Amniotic epithelial cell (primary cell): ENCODE measurements around the gene KIFC1.
"Not testable (repeated sequence)": the region's sequence is repeated elsewhere in the genome, so short reads cannot be mapped to it uniquely, and the experiment has no call there.

Source experiments
- DNase-seq: peaks from one replicate; pipeline ENCODE4 v3.0.0-alpha.2; 2010; ENCODE audit warnings: low read depth

The KIFC1 gene, protein sequence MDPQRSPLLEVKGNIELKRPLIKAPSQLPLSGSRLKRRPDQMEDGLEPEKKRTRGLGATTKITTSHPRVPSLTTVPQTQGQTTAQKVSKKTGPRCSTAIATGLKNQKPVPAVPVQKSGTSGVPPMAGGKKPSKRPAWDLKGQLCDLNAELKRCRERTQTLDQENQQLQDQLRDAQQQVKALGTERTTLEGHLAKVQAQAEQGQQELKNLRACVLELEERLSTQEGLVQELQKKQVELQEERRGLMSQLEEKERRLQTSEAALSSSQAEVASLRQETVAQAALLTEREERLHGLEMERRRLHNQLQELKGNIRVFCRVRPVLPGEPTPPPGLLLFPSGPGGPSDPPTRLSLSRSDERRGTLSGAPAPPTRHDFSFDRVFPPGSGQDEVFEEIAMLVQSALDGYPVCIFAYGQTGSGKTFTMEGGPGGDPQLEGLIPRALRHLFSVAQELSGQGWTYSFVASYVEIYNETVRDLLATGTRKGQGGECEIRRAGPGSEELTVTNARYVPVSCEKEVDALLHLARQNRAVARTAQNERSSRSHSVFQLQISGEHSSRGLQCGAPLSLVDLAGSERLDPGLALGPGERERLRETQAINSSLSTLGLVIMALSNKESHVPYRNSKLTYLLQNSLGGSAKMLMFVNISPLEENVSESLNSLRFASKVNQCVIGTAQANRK

DNA sequence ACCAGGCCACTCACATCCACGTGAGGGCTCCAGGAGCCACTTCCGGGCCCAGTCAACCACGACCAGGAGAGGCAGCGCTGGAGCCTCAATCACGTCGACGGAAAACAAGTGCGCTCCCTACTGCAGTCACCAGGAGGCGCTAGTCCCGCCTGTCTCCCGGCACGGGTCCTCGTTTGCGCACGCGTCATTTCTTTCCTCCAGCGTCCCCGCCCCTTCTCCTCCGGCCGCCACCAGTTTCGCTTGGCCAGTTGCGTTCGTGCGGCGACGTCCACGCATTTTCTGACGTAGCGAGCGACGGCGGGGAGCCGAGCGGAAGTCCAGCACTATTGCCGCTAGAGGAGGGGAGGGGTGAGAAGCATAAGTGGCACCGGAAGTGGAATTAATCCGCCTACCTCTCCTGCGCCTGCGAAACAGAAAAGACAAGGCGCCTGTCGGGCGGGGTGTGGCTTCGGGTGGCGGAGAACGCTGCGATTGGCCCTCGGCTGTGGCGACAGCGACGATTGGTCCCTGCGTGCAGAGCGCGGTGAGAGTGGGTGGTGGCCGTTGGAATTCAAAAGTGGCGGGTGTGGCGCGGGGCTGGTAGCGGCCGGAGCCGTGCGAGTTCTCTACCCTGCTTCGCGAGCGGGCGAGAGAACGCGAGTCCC is at the start of gene KIFC1:
KIFC1 (plus strand) TSS at position 546 of the 644 bp plus-strand sequence. CDS start 163 bp downstream, outside the sequence.
- DNase-seq = peak; percentile 100

DNA sequence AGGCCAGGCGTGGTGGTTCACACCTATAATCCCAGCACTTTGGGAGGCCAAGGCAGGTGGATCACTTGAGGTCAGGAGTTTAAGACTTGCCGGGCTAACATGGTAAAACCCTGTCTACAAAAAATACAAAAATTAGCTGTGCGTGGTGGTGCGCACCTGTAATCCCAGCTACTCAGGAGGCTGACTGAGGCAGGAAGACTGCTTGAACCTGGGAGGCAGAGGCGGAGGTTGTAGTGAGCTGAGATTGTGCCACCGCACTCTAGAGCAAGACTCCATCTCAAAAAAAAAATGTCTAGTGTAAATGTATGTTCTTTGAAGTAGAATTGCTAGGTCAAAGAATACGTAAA is 48.0 kb upstream of the KIFC1 start:
- DNase-seq = not testable (repeated sequence)

DNA sequence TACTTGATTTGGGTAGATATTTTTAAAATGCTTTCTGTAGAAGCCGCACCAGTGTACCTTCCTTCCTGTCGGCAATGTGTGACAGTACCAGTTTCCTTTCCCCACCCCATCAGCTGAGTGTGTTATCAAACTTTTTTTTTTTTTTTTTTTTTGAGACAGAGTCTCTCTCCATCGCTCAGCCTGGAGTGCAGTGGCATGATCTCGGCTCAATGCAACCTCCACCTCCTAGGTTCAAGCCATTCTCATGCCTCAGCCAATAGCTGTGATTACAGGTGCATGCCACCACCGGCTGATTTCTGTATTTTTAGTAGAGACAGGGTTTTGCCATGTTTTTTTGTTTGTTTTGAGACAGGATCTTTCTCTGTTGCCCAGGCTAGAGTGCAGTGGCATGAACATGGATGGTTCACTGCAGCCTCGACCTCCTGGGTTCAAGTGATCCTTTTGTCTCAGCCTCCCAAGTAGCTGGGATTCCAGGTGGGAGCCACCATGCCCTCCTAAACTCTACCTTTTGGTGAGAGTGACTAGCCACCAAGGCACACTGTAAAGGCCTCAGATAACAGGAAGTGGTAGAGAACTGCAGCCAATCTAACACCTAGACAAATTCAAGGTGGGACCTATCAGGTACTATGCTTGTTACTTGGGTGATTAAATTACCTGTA is 47.5 kb upstream of the KIFC1 start:
- DNase-seq = no peak

DNA sequence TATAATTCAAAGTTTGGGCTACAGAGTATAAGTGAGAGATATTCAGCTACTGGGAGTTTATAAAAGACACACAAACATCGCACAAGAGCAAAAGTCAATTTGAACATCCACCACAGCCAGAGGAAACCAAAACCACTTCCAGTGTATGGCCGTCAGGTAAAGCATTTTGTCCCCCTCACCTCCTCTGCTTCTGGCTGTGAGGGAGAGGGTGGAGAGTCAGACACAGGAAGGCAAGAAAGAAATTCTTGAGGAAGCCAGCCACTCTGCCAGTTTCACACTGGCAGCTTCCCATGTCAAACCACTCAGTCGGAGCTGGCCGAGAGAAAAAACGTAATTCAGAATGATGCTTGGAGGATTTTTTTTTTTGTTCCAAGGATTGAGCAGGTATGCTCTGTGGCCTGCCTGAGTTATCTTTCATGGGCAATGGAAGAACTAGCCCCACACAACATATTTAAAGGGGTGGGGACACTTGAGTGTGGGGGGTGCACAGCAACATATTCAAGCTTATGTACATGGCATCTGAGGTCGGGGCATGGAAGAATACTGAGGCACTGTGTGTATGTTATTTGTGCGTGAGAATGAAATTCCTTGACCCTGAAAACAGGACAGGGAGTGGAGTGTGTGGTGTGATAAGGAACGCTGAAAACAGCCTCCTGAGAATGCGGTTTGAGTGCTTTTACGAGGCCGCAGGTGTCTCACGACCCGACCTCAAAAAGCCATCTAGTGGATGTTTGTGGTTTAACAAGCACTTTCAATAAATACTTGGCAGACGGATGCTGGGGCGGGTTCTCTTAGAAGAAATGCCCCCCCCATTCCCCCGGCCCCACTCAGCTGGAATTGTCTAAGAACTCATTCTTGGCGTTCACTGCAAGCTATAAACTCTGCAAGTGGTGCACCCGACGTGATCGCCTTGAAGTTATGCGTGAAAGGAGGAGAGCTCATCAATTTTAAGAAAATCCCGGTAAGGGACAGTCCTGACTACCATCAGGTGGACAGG is 46.6 kb upstream of the KIFC1 start:
- DNase-seq = peak; percentile 93

DNA sequence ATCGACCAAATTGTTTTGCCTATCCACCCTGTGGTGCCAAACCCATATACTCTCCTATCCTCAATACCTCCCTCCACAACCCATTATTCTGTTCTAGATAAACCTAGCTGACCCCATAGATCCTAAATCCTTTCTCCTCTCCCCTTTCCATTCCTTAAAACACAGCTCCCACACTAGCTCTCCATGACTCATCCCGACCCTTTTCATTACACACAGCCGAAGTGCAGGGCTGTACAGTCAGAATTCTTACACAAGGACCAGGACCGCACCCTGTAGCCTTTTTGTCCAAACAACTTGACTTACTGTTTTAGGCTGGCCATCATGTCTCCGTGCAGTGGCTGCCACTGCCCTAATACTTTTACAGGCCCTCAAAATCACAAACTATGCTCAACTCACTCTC is 44.7 kb upstream of the KIFC1 start:
- DNase-seq = peak; percentile 55

DNA sequence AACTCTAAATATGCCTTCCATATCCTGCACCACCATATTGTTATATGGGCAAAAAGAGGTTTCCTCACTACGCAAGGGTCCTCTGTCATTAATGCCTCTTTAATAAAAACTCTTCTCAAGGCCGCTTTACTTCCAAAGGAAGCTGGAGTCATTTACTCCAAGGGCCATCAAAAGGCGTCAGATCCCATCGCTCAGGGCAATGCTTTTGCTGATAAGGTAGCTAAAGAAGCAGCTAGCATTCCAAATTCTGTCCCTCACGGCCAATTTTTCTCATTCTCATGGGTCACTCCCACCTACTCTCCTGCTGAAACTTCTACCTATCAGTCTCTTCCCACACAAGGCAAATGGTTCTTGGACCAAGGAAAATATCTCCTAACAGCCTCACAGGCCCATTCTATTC is 43.8 kb upstream of the KIFC1 start:
- no peak for DNase-seq

DNA sequence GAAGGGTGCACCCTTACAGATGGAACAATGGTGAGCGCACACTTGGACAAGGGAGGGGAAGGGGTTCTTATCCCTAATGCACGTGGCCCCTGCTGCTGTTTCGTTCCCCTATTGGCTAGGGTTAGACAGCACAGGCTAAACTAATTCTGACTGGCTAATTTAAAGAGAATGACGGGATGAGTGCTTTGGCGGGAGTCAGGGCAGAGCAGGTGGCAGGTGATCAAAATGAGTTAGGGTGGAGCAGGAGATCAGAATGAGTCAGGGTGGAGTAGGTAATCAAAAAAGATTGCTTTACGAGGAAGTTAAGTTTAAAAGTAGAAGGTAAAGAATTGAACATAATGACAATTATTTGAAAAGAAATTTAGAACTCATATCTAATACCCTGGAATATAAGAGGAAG is 35.8 kb upstream of the KIFC1 start:
- DNase-seq = not testable (repeated sequence)

DNA sequence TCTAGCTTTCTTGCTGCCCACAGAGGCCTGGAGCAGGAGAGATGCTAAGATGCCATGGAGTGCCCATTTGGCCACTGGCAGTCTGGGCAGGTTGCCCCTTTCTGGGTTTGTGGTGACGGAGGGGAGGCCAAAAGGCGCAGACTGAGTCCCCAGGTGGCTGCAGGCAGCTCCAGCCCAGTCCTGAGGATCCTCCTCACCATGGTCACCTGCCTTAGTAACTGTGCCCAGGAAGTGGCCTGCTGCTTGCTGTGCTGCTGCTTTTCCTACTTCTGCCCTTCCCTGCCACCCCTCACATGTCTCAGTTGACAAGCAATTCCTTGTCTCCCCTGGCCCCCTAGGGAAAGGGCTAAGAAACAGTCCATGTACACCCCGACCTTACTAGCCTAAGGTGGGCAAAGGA is 35.3 kb upstream of the KIFC1 start:
- no peak for DNase-seq

DNA sequence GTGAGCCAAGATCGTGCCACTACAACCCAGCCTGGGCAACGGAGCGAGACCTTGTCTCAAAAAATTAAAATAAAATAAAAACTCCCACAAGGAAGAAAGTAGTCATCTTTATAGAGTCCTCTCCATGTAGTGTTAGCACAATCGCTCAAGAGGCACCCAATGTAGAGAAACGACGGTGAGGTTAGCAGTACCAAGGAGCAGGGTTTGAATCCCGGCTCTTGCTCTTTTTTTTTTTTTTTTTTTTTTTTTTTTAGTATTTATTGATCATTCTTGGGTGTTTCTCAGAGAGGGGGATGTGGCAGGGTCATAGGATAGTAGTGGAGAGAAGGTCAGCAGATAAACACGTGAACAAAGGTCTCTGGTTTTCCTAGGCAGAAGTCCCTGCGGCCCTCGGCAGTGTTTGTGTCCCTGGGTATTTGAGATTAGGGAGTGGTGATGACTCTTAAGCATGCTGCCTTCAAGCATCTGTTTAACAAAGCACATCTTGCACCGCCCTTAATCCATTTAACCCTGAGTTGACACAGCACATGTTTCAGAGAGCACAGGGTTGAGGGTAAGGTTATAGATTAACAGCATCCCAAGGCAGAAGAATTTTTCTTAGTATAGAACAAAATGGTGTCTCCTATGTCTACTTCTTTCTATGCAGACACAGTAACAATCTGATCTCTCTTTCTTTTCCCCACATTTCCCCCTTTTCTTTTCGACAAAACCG is 34.3 kb upstream of the KIFC1 start:
- not testable (repeated sequence) for DNase-seq

DNA sequence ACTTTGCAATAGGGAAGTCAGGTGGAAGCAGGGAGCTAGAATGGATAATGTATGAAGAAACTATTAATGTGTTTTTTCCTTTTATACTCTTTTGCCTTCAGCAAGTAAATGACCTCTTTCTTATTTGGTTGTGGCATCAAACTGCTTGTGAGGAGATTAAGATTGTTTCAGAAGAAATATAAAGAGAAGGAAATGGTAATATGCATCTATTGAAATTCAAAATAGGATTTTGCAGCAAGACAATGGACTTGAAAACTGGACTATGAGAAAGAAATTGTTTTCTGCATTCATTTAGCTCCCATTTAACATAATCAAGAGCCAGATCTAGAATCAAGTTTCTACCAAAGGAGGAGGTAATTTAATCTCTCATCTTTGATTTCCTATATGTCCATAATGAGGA is 32.3 kb upstream of the KIFC1 start:
- DNase-seq = no peak

DNA sequence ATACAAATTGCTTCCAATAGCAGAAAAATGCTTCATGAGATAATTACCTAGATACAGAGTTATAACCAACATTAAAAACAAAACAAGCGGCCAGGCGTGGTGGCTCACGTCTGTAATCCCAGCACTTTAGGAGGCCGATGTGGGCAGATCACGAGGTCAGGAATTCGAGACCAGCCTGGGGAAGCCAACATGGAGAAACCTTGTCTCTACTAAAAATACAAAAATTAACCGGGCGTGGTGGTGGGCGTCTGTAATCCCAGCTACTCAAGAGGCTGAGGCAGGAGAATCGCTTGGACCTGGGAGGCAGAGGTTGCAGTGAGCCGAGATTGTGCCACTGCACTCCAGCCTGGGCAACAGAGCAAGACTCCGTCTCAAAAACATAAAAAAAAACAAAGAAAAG is 28.1 kb upstream of the KIFC1 start:
- DNase-seq = not testable (repeated sequence)

DNA sequence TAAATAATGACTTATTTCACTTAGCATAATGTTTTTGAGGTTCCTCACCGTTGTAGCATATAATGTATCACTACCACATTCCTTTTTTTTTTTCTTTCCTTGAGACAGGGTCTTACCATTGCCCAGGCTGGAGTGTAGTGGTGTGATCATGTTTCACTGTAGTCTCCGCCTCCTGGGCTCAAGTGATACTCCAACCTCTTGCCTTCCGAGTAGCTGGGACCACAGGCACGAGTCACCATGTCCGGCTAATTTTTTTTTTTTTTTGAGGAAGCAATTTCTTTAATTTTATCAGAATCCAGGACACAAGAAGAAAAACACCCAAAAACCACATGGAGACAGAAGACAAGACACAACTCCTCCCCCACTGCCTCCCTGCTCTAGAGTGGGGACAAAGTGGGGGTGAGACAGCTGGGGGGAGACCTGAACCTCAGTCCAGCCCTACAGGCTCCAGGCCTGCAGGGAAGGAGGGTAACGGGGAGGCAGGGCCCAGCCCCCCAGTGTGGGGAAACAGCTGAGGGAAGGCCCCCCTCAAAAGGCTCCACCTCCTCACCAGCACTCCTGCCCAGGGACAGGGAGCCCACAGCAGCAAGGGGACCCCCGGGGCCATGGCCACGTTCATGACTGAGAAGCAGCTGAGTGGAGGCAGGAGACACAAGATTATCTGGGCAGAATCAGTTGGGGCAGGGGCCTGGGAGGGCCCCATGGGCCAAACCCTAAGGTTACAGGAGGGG is 27.0 kb upstream of the KIFC1 start:
- peak; percentile 66 for DNase-seq

DNA sequence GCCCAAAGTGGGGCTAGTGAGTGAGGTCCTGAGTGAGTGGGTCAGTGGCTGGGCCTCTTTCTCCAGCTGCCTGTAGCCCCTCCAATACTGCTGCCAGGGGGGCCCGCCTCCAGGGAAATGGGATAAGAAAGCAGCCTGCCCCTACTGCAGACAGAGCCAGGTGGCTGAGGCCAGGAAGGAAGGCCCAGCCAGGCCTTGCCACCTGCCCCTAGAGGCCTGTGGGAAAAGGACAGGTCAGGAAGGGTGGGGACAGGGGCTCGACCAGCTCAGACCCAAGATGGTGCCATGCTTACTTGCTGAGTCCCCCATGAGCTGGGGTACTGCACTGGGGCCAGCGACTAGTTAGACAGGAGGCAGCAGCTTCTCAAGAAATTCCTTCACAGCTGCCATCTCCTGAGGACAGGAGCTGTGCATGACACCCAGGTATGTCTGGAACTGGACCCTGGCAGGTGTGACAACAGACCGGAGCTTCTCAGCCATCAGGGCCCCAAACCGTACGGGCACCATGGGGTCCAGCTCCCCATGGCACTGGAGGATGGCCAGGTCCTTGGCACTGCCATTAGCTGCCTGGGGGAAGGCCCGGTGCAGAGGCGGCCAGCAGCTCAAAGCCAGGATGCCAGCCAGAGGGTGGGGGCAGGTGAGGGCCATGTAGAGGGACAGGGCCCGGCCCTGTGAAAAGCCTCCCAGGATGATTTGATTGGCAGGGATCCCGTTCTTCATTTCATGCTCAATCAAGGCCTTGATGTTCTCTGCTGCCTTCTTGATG is 26.2 kb upstream of the KIFC1 start:
- DNase-seq = not testable (repeated sequence)

DNA sequence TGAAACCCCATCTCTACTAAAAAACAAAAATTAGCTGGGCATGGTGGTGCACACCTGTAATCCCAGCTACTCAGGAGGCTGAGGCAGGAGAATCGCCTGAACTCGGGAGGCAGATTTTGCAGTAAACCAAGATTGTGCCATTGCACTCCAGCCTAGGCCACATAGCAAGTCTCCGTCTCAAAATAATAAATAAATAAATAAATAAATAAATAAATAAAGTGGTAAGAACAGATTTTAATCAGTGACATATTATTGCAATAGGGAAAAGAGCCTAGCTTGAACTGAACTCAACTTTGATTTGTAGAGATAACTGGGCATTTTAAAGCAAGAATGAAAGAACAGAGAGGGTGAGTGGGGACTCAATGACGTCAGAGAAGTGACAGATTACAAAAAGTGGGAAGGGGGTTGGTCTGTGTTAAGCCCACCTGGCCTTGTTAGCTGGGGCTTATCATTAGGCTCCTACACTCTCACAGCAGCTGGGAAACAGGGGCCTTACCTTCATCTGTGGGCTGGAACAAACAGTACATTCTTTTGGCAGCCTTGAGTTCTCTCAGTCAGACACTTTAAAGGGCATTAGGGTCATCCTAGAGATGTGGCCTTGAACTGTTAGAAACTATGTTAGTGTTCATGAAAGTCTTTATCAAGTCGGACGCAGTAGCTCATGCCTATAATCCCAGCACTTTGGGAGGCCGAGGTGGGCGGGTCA is 24.5 kb upstream of the KIFC1 start:
- DNase-seq = no peak

DNA sequence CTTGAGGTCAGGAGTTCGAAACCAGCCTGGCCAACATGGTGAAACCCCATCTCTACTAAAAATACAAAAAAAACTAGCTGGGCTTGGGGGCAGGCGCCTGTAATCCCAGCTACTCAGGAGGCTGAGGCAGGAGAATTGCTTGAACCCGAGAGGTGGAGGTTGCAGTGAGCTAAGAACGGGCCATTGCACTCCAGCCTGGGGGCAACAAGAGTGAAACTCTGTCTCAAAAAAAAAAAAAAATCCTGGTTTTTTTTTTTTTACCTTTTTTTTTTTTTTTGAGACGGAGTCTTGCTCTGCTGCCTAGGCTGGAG is 24.0 kb upstream of the KIFC1 start:
- DNase-seq = not testable (repeated sequence)

DNA sequence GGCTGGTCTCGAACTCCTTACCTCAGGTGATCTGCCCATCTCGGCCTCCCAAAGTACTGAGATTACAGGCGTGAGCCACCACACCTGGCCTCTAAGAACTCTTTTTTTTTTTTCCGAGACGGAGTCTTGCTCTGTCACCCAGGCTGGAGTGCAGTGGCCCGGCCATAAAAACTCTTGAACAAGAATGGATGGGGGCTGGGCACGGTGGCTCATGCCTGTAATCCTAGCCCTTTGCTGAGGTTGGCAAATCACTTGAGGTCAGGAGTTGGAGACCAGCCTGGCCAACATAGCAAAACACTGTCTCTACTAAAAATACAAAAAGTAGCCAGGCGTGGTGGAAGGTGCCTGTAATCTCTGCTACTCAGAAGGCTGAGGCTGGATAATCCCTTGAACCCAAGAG is 19.7 kb upstream of the KIFC1 start:
- not testable (repeated sequence) for DNase-seq

DNA sequence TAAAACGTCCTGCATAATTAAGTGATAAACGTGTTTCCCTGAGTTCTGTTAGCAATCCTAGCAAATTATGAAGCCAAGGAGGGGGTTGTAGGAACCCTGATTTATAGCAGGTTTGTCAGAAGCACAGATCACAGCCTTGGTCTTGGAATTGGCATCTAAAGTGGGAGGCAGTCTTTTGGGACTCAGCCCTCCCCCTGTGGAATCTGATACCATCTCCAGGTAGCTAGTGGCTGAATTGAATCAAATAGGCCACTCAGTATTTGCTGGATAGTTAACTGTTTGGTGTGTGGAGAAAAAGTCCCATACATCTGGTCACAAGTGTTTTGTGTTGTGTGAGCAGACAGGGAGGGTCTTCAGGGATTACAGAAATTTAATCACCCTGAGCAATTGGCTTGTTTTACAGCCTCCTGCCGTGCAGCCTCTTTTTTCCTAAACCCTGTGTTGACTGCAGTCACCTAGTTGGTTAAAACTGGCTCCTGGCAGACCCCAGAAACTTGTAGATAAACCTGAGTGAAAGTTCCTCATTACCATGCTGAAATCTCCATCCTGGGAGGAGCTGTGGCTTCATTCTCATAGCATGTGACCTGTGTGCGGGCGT is 19.0 kb upstream of the KIFC1 start:
- DNase-seq = no peak
